HepG2 (cell line): ENCODE results near the gene PIEZO1. TPM values are rescaled to one million over a fixed set of nuclear protein-coding genes. Genes with fewer than 3 reads are reported as not detected.

Experiments
- CHD2 ChIP-seq: IDR thresholded peaks from 2 replicates; pipeline ENCODE4 v1.6.1; 2011; ENCODE audit warnings: low read depth, low read length, improper control_type of control experiment
- DPF2 ChIP-seq: sonication (generic); formaldehyde crosslinking; IDR thresholded peaks from 2 replicates; pipeline ENCODE4 v1.4.0; 2020; ENCODE audit warnings: mild to moderate bottlenecking, low read depth, missing genetic modification reagents, borderline replicate concordance
- KDM6A ChIP-seq: IDR thresholded peaks from 2 replicates; pipeline ENCODE4 v1.6.1; 2016; ENCODE audit warnings: low read depth
- MED1 ChIP-seq: sonication (generic); formaldehyde crosslinking; IDR thresholded peaks from 2 replicates; pipeline ENCODE4 v1.4.0; 2020; ENCODE audit warnings: missing genetic modification reagents
- REXO4 ChIP-seq: sonication (generic); formaldehyde crosslinking; IDR thresholded peaks from 2 replicates; pipeline ENCODE4 v1.8.0; 2022; ENCODE audit warnings: missing genetic modification reagents, mild to moderate bottlenecking, borderline replicate concordance
- RORA ChIP-seq: sonication (generic); formaldehyde crosslinking; IDR thresholded peaks from 2 replicates; pipeline ENCODE4 v1.5.0; 2020; ENCODE audit warnings: mild to moderate bottlenecking, missing genetic modification reagents, moderate library complexity
- U2AF2 ChIP-seq: fragments of 200-400 bp; formaldehyde crosslinking; IDR thresholded peaks from 2 replicates; pipeline ENCODE4 v1.6.1; 2017; ENCODE audit warnings: low read depth, mild to moderate bottlenecking, low read length
- ZFX ChIP-seq: sonication (generic); formaldehyde crosslinking; IDR thresholded peaks from 2 replicates; pipeline ENCODE4 v1.4.0; 2020; ENCODE audit warnings: mild to moderate bottlenecking, low read depth, missing genetic modification reagents, moderate library complexity
- ZNF292 ChIP-seq: sonication (generic); formaldehyde crosslinking; IDR thresholded peaks from 2 replicates; pipeline ENCODE4 v1.8.1; 2022; ENCODE audit warnings: mild to moderate bottlenecking, low read depth, missing genetic modification reagents, borderline replicate concordance
- ZNF33B ChIP-seq: sonication (generic); formaldehyde crosslinking; IDR thresholded peaks from 2 replicates; pipeline ENCODE4 v1.5.1; 2020; ENCODE audit warnings: mild to moderate bottlenecking, missing genetic modification reagents
- ZNF354B ChIP-seq: sonication (generic); formaldehyde crosslinking; IDR thresholded peaks from 2 replicates; pipeline ENCODE4 v1.8.0; 2022; ENCODE audit warnings: mild to moderate bottlenecking, missing genetic modification reagents
- polyA plus RNA-seq, 8 experiments: library from polyadenylated mRNA; depleted of rRNA in 3 of 8; stranded (reverse) in 7 of 8; unstranded in 1 of 8; fragments of >200 nt; fragmentation: Illumina TruSeq in 4 of 8; extraction: Trizol in 4 of 8; gene quantifications; 2 replicates each; pipeline versions ENCODE4 v1.2.1 to v1.2.3, GENCODE V29; 2011 to 2016; ENCODE audit warnings: low read depth in 4 of 8, missing spikeins in 1 of 8, mixed read lengths in 1 of 8; ENCODE audit not compliant: insufficient read depth in 1 of 8
- total RNA-seq, 5 experiments: library from RNA; depleted of rRNA; stranded (reverse); fragments of >200 nt; fragmentation: Illumina TruSeq; extraction: Trizol; gene quantifications; 2 replicates each; pipeline ENCODE4 v1.2.3, GENCODE V29; 2016; ENCODE audit warnings: low read depth in 1 of 5
- TF ChIP-seq, protein P1 (sequence below): IDR thresholded peaks from 2 replicates; pipeline ENCODE4 v1.4.0; 2020; ENCODE audit warnings: mild to moderate bottlenecking, missing genetic modification reagents
- TF ChIP-seq, protein P2 (sequence below): sonication (generic); formaldehyde crosslinking; IDR thresholded peaks from 2 replicates; pipeline ENCODE4 v1.4.0; 2020; ENCODE audit warnings: missing genetic modification reagents
- TF ChIP-seq, protein P3 (sequence below): sonication (generic); formaldehyde crosslinking; IDR thresholded peaks from 2 replicates; pipeline ENCODE4 v1.4.0; 2020; ENCODE audit warnings: missing genetic modification reagents
- TF ChIP-seq, protein P4 (sequence below): sonication (generic); formaldehyde crosslinking; IDR thresholded peaks from 2 replicates; pipeline ENCODE4 v1.4.0; 2020; ENCODE audit warnings: mild to moderate bottlenecking, low read depth, missing genetic modification reagents
- TF ChIP-seq, protein P5 (sequence below): IDR thresholded peaks from 2 replicates; pipeline ENCODE4 v1.6.1; 2018; ENCODE audit warnings: missing genetic modification reagents, mild to moderate bottlenecking, missing compliant biosample characterization

Gene PIEZO1
- total and polyA plus RNA-seq, 2 of the 13 experiments (the other 11 are each of a cell fraction or from before 2014, with no cell fraction given) = 67.9 to 85.0 TPM

DNA sequence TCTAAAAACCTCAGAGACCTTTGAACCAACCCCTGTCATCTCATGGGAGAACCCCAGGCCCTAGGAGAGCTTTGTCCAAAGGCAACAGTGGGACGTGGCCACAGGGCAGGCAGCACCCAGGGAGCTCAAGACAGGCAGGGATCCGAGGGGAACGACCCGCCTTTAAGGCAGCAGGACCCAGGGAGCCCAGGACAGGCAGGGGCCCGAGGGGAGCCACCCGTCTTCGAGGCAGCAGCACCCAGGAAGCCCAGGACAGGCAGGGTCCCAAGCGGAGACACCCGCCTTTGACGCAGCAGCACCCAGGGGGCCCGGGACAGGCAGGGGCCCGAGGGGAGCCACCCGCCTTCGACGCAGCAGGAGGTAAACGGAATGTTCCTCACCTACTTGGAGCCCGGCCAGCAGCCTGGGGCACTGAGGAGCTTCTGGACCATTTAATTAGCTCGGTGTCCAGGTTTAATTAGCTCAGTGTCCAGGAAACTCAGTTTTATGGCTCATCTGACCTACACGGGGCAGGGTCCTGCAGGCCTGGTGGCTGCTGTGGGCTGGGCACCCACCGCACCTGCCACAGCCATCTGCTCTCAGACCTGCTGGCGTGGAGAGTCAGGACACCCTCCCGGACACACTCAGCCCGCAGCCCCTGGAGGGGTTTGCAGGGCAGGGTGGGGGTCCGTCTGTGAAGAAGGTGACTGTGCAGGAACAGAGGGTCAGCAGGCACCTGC is 24.4 kb downstream of the PIEZO1 start (continued):
- no peak for TF ChIP-seq ZNF292 (CRISPR knock-in tag)
- TF ChIP-seq, protein P1, sequence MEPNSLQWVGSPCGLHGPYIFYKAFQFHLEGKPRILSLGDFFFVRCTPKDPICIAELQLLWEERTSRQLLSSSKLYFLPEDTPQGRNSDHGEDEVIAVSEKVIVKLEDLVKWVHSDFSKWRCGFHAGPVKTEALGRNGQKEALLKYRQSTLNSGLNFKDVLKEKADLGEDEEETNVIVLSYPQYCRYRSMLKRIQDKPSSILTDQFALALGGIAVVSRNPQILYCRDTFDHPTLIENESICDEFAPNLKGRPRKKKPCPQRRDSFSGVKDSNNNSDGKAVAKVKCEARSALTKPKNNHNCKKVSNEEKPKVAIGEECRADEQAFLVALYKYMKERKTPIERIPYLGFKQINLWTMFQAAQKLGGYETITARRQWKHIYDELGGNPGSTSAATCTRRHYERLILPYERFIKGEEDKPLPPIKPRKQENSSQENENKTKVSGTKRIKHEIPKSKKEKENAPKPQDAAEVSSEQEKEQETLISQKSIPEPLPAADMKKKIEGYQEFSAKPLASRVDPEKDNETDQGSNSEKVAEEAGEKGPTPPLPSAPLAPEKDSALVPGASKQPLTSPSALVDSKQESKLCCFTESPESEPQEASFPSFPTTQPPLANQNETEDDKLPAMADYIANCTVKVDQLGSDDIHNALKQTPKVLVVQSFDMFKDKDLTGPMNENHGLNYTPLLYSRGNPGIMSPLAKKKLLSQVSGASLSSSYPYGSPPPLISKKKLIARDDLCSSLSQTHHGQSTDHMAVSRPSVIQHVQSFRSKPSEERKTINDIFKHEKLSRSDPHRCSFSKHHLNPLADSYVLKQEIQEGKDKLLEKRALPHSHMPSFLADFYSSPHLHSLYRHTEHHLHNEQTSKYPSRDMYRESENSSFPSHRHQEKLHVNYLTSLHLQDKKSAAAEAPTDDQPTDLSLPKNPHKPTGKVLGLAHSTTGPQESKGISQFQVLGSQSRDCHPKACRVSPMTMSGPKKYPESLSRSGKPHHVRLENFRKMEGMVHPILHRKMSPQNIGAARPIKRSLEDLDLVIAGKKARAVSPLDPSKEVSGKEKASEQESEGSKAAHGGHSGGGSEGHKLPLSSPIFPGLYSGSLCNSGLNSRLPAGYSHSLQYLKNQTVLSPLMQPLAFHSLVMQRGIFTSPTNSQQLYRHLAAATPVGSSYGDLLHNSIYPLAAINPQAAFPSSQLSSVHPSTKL (CRISPR knock-in tag) = no peak
- no peak for TF ChIP-seq MED1
- TF ChIP-seq KDM6A (CRISPR knock-in tag) = no peak
- no peak for TF ChIP-seq ZNF33B
- TF ChIP-seq, protein P2, sequence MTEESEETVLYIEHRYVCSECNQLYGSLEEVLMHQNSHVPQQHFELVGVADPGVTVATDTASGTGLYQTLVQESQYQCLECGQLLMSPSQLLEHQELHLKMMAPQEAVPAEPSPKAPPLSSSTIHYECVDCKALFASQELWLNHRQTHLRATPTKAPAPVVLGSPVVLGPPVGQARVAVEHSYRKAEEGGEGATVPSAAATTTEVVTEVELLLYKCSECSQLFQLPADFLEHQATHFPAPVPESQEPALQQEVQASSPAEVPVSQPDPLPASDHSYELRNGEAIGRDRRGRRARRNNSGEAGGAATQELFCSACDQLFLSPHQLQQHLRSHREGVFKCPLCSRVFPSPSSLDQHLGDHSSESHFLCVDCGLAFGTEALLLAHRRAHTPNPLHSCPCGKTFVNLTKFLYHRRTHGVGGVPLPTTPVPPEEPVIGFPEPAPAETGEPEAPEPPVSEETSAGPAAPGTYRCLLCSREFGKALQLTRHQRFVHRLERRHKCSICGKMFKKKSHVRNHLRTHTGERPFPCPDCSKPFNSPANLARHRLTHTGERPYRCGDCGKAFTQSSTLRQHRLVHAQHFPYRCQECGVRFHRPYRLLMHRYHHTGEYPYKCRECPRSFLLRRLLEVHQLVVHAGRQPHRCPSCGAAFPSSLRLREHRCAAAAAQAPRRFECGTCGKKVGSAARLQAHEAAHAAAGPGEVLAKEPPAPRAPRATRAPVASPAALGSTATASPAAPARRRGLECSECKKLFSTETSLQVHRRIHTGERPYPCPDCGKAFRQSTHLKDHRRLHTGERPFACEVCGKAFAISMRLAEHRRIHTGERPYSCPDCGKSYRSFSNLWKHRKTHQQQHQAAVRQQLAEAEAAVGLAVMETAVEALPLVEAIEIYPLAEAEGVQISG (CRISPR knock-in tag) = peak; percentile 9; the same call in 1 of the 2 replicates
- TF ChIP-seq, protein P3, sequence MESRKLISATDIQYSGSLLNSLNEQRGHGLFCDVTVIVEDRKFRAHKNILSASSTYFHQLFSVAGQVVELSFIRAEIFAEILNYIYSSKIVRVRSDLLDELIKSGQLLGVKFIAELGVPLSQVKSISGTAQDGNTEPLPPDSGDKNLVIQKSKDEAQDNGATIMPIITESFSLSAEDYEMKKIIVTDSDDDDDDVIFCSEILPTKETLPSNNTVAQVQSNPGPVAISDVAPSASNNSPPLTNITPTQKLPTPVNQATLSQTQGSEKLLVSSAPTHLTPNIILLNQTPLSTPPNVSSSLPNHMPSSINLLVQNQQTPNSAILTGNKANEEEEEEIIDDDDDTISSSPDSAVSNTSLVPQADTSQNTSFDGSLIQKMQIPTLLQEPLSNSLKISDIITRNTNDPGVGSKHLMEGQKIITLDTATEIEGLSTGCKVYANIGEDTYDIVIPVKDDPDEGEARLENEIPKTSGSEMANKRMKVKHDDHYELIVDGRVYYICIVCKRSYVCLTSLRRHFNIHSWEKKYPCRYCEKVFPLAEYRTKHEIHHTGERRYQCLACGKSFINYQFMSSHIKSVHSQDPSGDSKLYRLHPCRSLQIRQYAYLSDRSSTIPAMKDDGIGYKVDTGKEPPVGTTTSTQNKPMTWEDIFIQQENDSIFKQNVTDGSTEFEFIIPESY (CRISPR knock-in tag) = no peak
- TF ChIP-seq RORA (CRISPR knock-in tag) = no peak
- TF ChIP-seq ZNF354B (CRISPR knock-in tag) = no peak
- TF ChIP-seq DPF2 (CRISPR knock-in tag) = no peak
- no peak for TF ChIP-seq REXO4 (CRISPR knock-in tag)
- TF ChIP-seq CHD2 = no peak
- TF ChIP-seq U2AF2 = no peak
- TF ChIP-seq, protein P4, sequence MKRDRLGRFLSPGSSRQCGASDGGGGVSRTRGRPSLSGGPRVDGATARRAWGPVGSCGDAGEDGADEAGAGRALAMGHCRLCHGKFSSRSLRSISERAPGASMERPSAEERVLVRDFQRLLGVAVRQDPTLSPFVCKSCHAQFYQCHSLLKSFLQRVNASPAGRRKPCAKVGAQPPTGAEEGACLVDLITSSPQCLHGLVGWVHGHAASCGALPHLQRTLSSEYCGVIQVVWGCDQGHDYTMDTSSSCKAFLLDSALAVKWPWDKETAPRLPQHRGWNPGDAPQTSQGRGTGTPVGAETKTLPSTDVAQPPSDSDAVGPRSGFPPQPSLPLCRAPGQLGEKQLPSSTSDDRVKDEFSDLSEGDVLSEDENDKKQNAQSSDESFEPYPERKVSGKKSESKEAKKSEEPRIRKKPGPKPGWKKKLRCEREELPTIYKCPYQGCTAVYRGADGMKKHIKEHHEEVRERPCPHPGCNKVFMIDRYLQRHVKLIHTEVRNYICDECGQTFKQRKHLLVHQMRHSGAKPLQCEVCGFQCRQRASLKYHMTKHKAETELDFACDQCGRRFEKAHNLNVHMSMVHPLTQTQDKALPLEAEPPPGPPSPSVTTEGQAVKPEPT (CRISPR knock-in tag) = no peak
- no peak for TF ChIP-seq ZFX (CRISPR knock-in tag)
- TF ChIP-seq, protein P5, sequence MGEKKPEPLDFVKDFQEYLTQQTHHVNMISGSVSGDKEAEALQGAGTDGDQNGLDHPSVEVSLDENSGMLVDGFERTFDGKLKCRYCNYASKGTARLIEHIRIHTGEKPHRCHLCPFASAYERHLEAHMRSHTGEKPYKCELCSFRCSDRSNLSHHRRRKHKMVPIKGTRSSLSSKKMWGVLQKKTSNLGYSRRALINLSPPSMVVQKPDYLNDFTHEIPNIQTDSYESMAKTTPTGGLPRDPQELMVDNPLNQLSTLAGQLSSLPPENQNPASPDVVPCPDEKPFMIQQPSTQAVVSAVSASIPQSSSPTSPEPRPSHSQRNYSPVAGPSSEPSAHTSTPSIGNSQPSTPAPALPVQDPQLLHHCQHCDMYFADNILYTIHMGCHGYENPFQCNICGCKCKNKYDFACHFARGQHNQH = no peak
